DMS53 treated with DMSO at 0.1 percent for 48 hours (cell line): Measurements from ENCODE around the gene THEMIS2.

Experiments used
- DNase-seq: peaks from one replicate; lab custom pipeline; 2025; ENCODE audit not compliant: unreplicated experiment; lab: John Stamatoyannopoulos, UW

THEMIS2 gene

GRCh38 chr1:27885114-27885528 lies 12.8 kb downstream of the THEMIS2 start:
- DNase-seq: no peak

- no peak for DNase-seq
Measured at GRCh38 chr1:27885621-27886352, 13.4 kb downstream of the THEMIS2 start.

- DNase-seq: no peak
Measured at GRCh38 chr1:27886353-27886679, 14.0 kb downstream of the THEMIS2 start.

- DNase-seq: no peak
Measured at GRCh38 chr1:27886744-27887143, 14.4 kb downstream of the THEMIS2 start.

GRCh38 chr1:27887215-27888021 lies 15.1 kb downstream of the THEMIS2 start:
- no peak for DNase-seq

- DNase-seq: no peak
Measured at GRCh38 chr1:27889506-27889905, 17.2 kb downstream of the THEMIS2 start.

- DNase-seq: no peak
Measured at GRCh38 chr1:27891196-27891889, 19.0 kb downstream of the THEMIS2 start.

GRCh38 chr1:27894521-27894920 lies 22.2 kb downstream of the THEMIS2 start:
- DNase-seq: no peak

- DNase-seq: no peak
Measured at GRCh38 chr1:27906759-27907158, 34.4 kb downstream of the THEMIS2 start.

- no peak for DNase-seq
Measured at GRCh38 chr1:27912429-27912828, 40.1 kb downstream of the THEMIS2 start.

- peak; percentile 60 for DNase-seq
Measured at GRCh38 chr1:27915082-27915575, 42.8 kb downstream of the THEMIS2 start.

GRCh38 chr1:27922272-27922671 lies 49.9 kb downstream of the THEMIS2 start:
- no peak for DNase-seq

- no peak for DNase-seq
Measured at GRCh38 chr1:27928216-27928954, 56.0 kb downstream of the THEMIS2 start.

GRCh38 chr1:27931184-27931583 lies 58.8 kb downstream of the THEMIS2 start:
- no peak for DNase-seq

- DNase-seq: no peak
Measured at GRCh38 chr1:27931759-27932158, 59.4 kb downstream of the THEMIS2 start.

GRCh38 chr1:27934818-27935549 lies 62.6 kb downstream of the THEMIS2 start, which contains the start of gene SMPDL3B:
Gene SMPDL3B (plus strand): TSS chr1:27935000. CDS start chr1:27935184, 184 bp downstream.
- DNase-seq: peak; percentile 49

- DNase-seq: no peak
Measured at GRCh38 chr1:27935721-27936120, 63.4 kb downstream of the THEMIS2 start.
